B cell (primary cell): ENCODE measurements around the gene TEP1. TPM values are rescaled to one million over a fixed set of nuclear protein-coding genes. Genes with fewer than 3 reads are reported as not detected.
"Not testable (repeated sequence)": the region's sequence is repeated elsewhere in the genome, so short reads cannot be mapped to it uniquely, and the experiment has no call there.

Experiments used
- ATAC-seq: fragments of 200-7000 bp; cut with Tn5 transposase; one replicate; pipeline ENCODE4 v1.10.0; 2021; ENCODE audit warnings: low read depth, mild to moderate bottlenecking, moderate number of reproducible peaks, moderate library complexity
- CTCF ChIA-PET: fragments of 350-600 bp; sonication (Branson Sonifier 250); formaldehyde crosslinking; loops from one replicate; lab custom pipeline; 2021; ENCODE audit warnings: antibody characterized with exemption, inconsistent platforms; lab: Charles Lee
- POLR2A ChIA-PET: fragments of 350-600 bp; sonication (Branson Sonifier 250); formaldehyde crosslinking; loops from one replicate; lab custom pipeline; 2021; ENCODE audit warnings: antibody characterized with exemption; lab: Charles Lee
- DNase-seq: peaks from one replicate; pipeline ENCODE4 v3.0.0; 2013
- H2AFZ ChIP-seq: 2 replicates; pipeline ENCODE4 v1.6.1; 2012; ENCODE audit warnings: mild to moderate bottlenecking, low read depth, low read length; ENCODE audit not compliant: insufficient read depth, poor library complexity, severe bottlenecking
- H3K27ac ChIP-seq, 2 donors: 1 replicate in 1 of 2; 2 replicates in 1 of 2; pipeline ENCODE4 v1.5.1; 2012 to 2013; ENCODE audit warnings: low read length in 2 of 2, mild to moderate bottlenecking in 2 of 2, moderate library complexity in 1 of 2
- H3K27me3 ChIP-seq, 4 experiments: fragments of 200-600 bp in 1 of 4; sonication (generic) in 1 of 4; replicated peaks in 1 of 4; 1 replicate in 2 of 4; 2 replicates in 2 of 4; pipeline versions ENCODE4 v1.6.1 to v1.7.0; 2013 to 2016; ENCODE audit warnings: low read length in 3 of 4, mild to moderate bottlenecking in 2 of 4, mixed read lengths in 1 of 4, moderate library complexity in 1 of 4; ENCODE audit not compliant: insufficient read depth in 4 of 4, control insufficient read depth in 3 of 4; ENCODE audit errors: control extremely low read depth in 1 of 4
- H3K36me3 ChIP-seq, 2 experiments: replicated peaks in 1 of 2; 1 replicate in 1 of 2; 2 replicates in 1 of 2; pipeline versions ENCODE4 v1.6.1 to v1.7.1; 2013; ENCODE audit warnings: low read length in 1 of 2; ENCODE audit not compliant: insufficient read depth in 2 of 2, control insufficient read depth in 1 of 2; ENCODE audit errors: control extremely low read depth in 1 of 2, extremely low read depth in 1 of 2
- H3K4me1 ChIP-seq, 2 donors: fragments of 200-600 bp in 1 of 2; sonication (generic) in 1 of 2; 1 replicate in 1 of 2; 2 replicates in 1 of 2; pipeline versions ENCODE4 v1.5.1 to v1.6.1; 2013 to 2017; ENCODE audit warnings: low read length in 2 of 2; ENCODE audit not compliant: control insufficient read depth in 2 of 2, insufficient read depth in 2 of 2
- H3K4me2 ChIP-seq: replicated peaks from 2 replicates; pipeline ENCODE3; 2012; ENCODE audit warnings: mild to moderate bottlenecking, low read depth, low read length; ENCODE audit not compliant: poor library complexity, severe bottlenecking
- H3K4me3 ChIP-seq, 5 experiments: fragments of 200-600 bp in 1 of 5; sonication (generic) in 1 of 5; 1 replicate in 3 of 5; 2 replicates in 2 of 5; pipeline versions ENCODE4 v1.5.1 to v1.7.0; 2011 to 2016; ENCODE audit warnings: low read length in 4 of 5, mild to moderate bottlenecking in 4 of 5, low read depth in 2 of 5, control low read depth in 1 of 5, moderate library complexity in 1 of 5; ENCODE audit not compliant: insufficient read depth in 1 of 5; ENCODE audit errors: control extremely low read depth in 1 of 5, extremely low read depth in 1 of 5
- H3K79me2 ChIP-seq: fragments of 200-600 bp; sonication (generic); one replicate; pipeline ENCODE4 v1.6.0; 2016; ENCODE audit warnings: low read length; ENCODE audit not compliant: control insufficient read depth, insufficient read depth
- H3K9ac ChIP-seq: fragments of 200-600 bp; sonication (generic); 2 replicates; pipeline ENCODE4 v1.6.1; 2017; ENCODE audit warnings: mild to moderate bottlenecking, low read length, moderate library complexity
- H3K9me3 ChIP-seq, 3 donors: one replicate each; pipeline versions ENCODE4 v1.6.1 to v1.7.1; 2013; ENCODE audit warnings: low read length in 2 of 3; ENCODE audit not compliant: control insufficient read depth in 2 of 3, insufficient read depth in 1 of 3; ENCODE audit errors: control extremely low read depth in 1 of 3
- H4K20me1 ChIP-seq: 2 replicates; pipeline ENCODE4 v1.6.0; 2012; ENCODE audit warnings: mild to moderate bottlenecking, low read length; ENCODE audit not compliant: insufficient read depth, control insufficient read depth, poor library complexity, severe bottlenecking
- H3K27ac Mint-ChIP-seq: one replicate; pipeline ENCODE4 v1.8.0; 2021; ENCODE audit warnings: mixed read lengths
- H3K27me3 Mint-ChIP-seq: one replicate; pipeline ENCODE4 v1.8.0; 2021; ENCODE audit warnings: mixed read lengths
- H3K4me1 Mint-ChIP-seq: one replicate; pipeline ENCODE4 v1.8.0; 2021; ENCODE audit warnings: mixed read lengths
- H3K4me3 Mint-ChIP-seq: one replicate; pipeline ENCODE4 v1.8.0; 2021; ENCODE audit warnings: mixed read lengths
- H3K9me3 Mint-ChIP-seq: one replicate; pipeline ENCODE4 v1.8.0; 2022; ENCODE audit warnings: mixed read lengths; ENCODE audit not compliant: insufficient read depth
- EZH2 ChIP-seq: IDR thresholded peaks from 2 replicates; pipeline ENCODE4 v1.6.1; 2012; ENCODE audit warnings: borderline replicate concordance, low read depth, mild to moderate bottlenecking, moderate library complexity, low read length; ENCODE audit not compliant: insufficient read depth, poor library complexity, severe bottlenecking
- WGBS: methylation state at CpG from one replicate; pipeline ENCODE4 v1.1.5; 2013; ENCODE audit warnings: missing lambda C conversion rate; ENCODE audit not compliant: insufficient coverage; 5-methylcytosine and 5-hydroxymethylcytosine counted together
- intact Hi-C: fragments of 100-400 bp; cut with micrococcal nuclease; formaldehyde crosslinking; loops from one replicate; pipeline ENCODE4 v1.10.0; 2022
- polyA plus RNA-seq: library from polyadenylated mRNA; depleted of rRNA; stranded (reverse); fragments of >200 nt; gene quantifications from 2 replicates; pipeline ENCODE4 v1.2.3, GENCODE V29; 2012
- total RNA-seq, 2 donors: library from RNA; stranded (reverse); fragments of 120-200 nt in 1 of 2; gene quantifications; 1 replicate in 1 of 2; 2 replicates in 1 of 2; pipeline versions ENCODE4 v1.2.3 to v1.2.4, GENCODE V29; 2013 to 2022
- TF ChIP-seq, protein P1 (sequence below): fragments of 200-600 bp; IDR thresholded peaks from one replicate; pipeline ENCODE4 v1.8.0; 2022; ENCODE audit warnings: antibody characterized with exemption, mild to moderate bottlenecking

TEP1 gene
- total and polyA plus RNA-seq, 2 donors (not counting 1 experiment from before 2014, with no cell fraction given): 69.9 to 123 TPM

DNA sequence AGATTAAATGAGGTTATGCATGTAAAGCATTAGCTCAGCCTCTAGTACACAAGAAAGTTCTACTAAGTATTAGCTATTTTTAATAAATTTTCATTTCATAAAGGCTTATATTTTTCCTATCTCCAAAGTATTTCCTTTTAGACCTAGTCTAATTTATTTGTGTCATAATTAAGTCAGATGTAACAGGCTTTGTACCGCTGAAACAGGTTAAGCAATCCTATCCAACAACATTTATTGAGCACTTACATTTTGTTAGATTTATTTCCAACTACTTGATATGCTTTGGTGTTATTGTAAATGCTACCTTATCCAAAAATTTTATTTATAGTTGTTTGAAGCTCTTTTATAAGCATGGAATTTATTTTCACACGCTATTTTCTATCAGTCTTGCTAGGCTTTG, 71.7 kb downstream of the TEP1 start:
- Mint-ChIP-seq H3K4me3 (no peak overlapping the region), H3K9me3 (no peaks in the 10 kb centered on the region), H3K4me1 (peaks cover 15% of the 10 kb centered on the region), H3K27ac (no peak overlapping the region), H3K27me3 (no peaks in the 10 kb centered on the region)
- Histone ChIP-seq H3K36me3 (peaks cover 1% of the 10 kb centered on the region in 2 experiments), H4K20me1 (no peaks in the 10 kb centered on the region), H3K9ac (no peak overlapping the region), H3K4me1 (peaks cover 6 to 10% of the 10 kb centered on the region in 2 donors), H3K79me2 (no peaks in the 10 kb centered on the region), H3K9me3 (peaks cover 0 to 3% (median 2%) of the 10 kb centered on the region in 3 donors), H3K27me3 (no peaks in the 10 kb centered on the region), H3K27ac (no peak overlapping the region), H2AFZ (no peak overlapping the region), H3K4me2 (peak overlapping the region; percentile 70), H3K4me3 (no peak overlapping the region)
- no peak for DNase-seq
- TF ChIP-seq, protein P1, sequence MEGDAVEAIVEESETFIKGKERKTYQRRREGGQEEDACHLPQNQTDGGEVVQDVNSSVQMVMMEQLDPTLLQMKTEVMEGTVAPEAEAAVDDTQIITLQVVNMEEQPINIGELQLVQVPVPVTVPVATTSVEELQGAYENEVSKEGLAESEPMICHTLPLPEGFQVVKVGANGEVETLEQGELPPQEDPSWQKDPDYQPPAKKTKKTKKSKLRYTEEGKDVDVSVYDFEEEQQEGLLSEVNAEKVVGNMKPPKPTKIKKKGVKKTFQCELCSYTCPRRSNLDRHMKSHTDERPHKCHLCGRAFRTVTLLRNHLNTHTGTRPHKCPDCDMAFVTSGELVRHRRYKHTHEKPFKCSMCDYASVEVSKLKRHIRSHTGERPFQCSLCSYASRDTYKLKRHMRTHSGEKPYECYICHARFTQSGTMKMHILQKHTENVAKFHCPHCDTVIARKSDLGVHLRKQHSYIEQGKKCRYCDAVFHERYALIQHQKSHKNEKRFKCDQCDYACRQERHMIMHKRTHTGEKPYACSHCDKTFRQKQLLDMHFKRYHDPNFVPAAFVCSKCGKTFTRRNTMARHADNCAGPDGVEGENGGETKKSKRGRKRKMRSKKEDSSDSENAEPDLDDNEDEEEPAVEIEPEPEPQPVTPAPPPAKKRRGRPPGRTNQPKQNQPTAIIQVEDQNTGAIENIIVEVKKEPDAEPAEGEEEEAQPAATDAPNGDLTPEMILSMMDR: no peak
- TF ChIP-seq EZH2: no peak
- ChIA-PET CTCF (interaction anchor here (0.9 to 5.5 kb wide), 7 partner anchors 8 to 340 kb away, joined by 3 to 88 read pairs (median 4); partner anchors contain the start of genes APEX1, CCNB1IP1 and OSGEP), POLR2A (interaction anchor here (0.7 to 3.1 kb wide), 3 partner anchors 8 to 1582 kb away, joined by 5 to 19 read pairs (median 6); partner anchors contain the start of genes CCNB1IP1 and RNASE4)
- WGBS: no CpG with 5 or more reads among the region's 2 CpGs
- ATAC-seq: no peak
- intact Hi-C loops: loop anchor here (1.0 to 5.0 kb wide), 4 partner anchors 14 to 761 kb away; partner anchors contain the start of genes PNP and TMEM253

DNA sequence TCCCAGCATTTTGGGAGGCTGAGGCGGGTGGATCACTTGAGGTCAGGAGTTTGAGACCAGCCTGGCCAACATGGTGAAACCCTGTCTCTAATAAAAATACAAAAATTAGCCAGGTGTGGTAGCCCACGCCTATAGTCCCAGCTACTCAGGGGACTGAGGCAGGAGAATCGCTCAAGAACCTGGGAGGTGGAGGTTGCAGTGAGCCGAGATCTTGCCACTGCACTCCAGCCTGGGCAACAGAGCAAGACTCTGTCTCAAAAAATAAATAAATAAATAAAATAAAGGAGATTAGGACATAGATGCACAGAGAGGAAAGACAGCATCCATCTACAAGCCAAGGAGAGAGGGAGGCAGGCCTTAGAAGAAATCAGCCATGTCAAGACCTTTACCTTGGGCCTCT, 72.3 kb downstream of the TEP1 start:
- POLR2A ChIA-PET: interaction anchor here (3.1 kb wide), 1 partner anchor 8 kb away, joined by 19 read pairs; the partner anchor contains the start of gene CCNB1IP1
- H3K4me1 Mint-ChIP-seq: peaks cover 15% of the 10 kb centered on the region
- WGBS: 100% methylated on average over 1 of the region's 4 CpGs
- H3K4me1 ChIP-seq: peaks cover 6 to 10% of the 10 kb centered on the region in 2 donors
- DNase-seq, H3K9me3 ChIP-seq, H2AFZ ChIP-seq, H3K4me3 ChIP-seq, H3K27ac ChIP-seq, ATAC-seq, H3K79me2 ChIP-seq, H3K27me3 ChIP-seq, H3K27me3 Mint-ChIP-seq, H3K27ac Mint-ChIP-seq, H3K9me3 Mint-ChIP-seq, H3K36me3 ChIP-seq, H4K20me1 ChIP-seq, H3K9ac ChIP-seq, H3K4me2 ChIP-seq: not testable (repeated sequence)
- CTCF ChIA-PET: interaction anchor here (0.9 to 5.5 kb wide), 6 partner anchors 8 to 272 kb away, joined by 3 to 88 read pairs (median 14); partner anchors contain the start of genes APEX1, CCNB1IP1 and OSGEP
- peak overlapping the region; percentile 52 for H3K4me3 Mint-ChIP-seq
- intact Hi-C loops: loop anchor here (5.0 kb wide), 2 partner anchors 321 to 761 kb away; partner anchors contain the start of gene TMEM253
